ENCODE measurements around the gene MACROD1.

GRCh38 chr11:64141081-64141783 is 24.7 kb downstream of the MACROD1 start:
- TF ChIP-seq HDAC2 (IDR thresholded peaks at IDR 0.05) (no peak), YY1 (IDR thresholded peaks at IDR 0.05; ENCODE audit: low read depth, low read length) (no peak), USF2 (IDR thresholded peaks at IDR 0.05; ENCODE audit: borderline replicate concordance, low read depth, low read length) (no peak), RFX5 (IDR thresholded peaks at IDR 0.05; ENCODE audit: low read depth, low read length) (no peak), HDGF (IDR thresholded peaks at IDR 0.05) (no peak), ZNF592 (IDR thresholded peaks at IDR 0.05) (no peak), NFXL1 (IDR thresholded peaks at IDR 0.05; ENCODE audit: borderline replicate concordance) (no peak), RB1 (IDR thresholded peaks at IDR 0.05; ENCODE audit: borderline replicate concordance) (no peak), ZNF207 (IDR thresholded peaks at IDR 0.05; ENCODE audit: borderline replicate concordance) (no peak), EZH2 (IDR thresholded peaks at IDR 0.05; ENCODE audit: borderline replicate concordance, control insufficient read depth, low read depth, low read length) (no peak), CTCF (IDR thresholded peaks at IDR 0.05 in 2 of 3, conservative IDR thresholded peaks at IDR 0.05 in 1 of 3; ENCODE audit: control insufficient read depth in 2 of 3, extremely low read depth in 1 of 3, insufficient read depth in 1 of 3, low read depth in 3 of 3, low read length in 3 of 3) (no peak), CEBPB (IDR thresholded peaks at IDR 0.05; ENCODE audit: borderline replicate concordance in 1 of 2, low read depth in 2 of 2, low read length in 2 of 2) (no peak), EGR1 (IDR thresholded peaks at IDR 0.05; ENCODE audit: borderline replicate concordance in 1 of 2, low read depth in 2 of 2, low read length in 2 of 2) (no peak), YBX1 (IDR thresholded peaks at IDR 0.05) (no peak)

Data from GM12878 (cell line).